ENCODE data around the gene CIAPIN1.
A peak's percentile ranks its signal among the peaks of the same experiment; 100 is the strongest.

The CIAPIN1 gene

GRCh38 chr16:57470711-57471110, 23.5 kb upstream of the CIAPIN1 start:
- DNase-seq (ENCODE audit: extremely low read depth, low read depth), result no peak
- no peak for TF ChIP-seq CTCF (IDR thresholded peaks at IDR 0.05; ENCODE audit: low read depth, low read length)

- TF ChIP-seq CTCF (IDR thresholded peaks at IDR 0.05; ENCODE audit: low read depth, low read length), result no peak
- no peak for DNase-seq (ENCODE audit: extremely low read depth, low read depth)
Measured at GRCh38 chr16:57469917-57470470, 22.8 kb upstream of the CIAPIN1 start.

GRCh38 chr16:57469046-57469445, 21.9 kb upstream of the CIAPIN1 start:
- TF ChIP-seq CTCF (IDR thresholded peaks at IDR 0.05; ENCODE audit: low read depth, low read length), result no peak
- DNase-seq (ENCODE audit: extremely low read depth, low read depth), result no peak

- TF ChIP-seq CTCF (IDR thresholded peaks at IDR 0.05; ENCODE audit: low read depth, low read length), result no peak
- DNase-seq (ENCODE audit: extremely low read depth, low read depth), result no peak
Measured at GRCh38 chr16:57468346-57468745, 21.2 kb upstream of the CIAPIN1 start.

GRCh38 chr16:57464523-57464922, 17.3 kb upstream of the CIAPIN1 start:
- no peak for TF ChIP-seq CTCF (IDR thresholded peaks at IDR 0.05; ENCODE audit: low read depth, low read length)
- no peak for DNase-seq (ENCODE audit: extremely low read depth, low read depth)

- DNase-seq (ENCODE audit: extremely low read depth, low read depth), result no peak
- TF ChIP-seq CTCF (IDR thresholded peaks at IDR 0.05; ENCODE audit: low read depth, low read length), result no peak
Measured at GRCh38 chr16:57462978-57463362, 15.8 kb upstream of the CIAPIN1 start.

GRCh38 chr16:57462209-57462977, 15.2 kb upstream of the CIAPIN1 start, which contains the start of gene POLR2C:
POLR2C (plus strand) TSS chr16:57462679; CDS start chr16:57462725, 46 bp downstream.
- peak; percentile 47 for DNase-seq (ENCODE audit: extremely low read depth, low read depth)
- TF ChIP-seq CTCF (IDR thresholded peaks at IDR 0.05; ENCODE audit: low read depth, low read length), result peak; percentile 98

All from AG09319 (cell line).